ENCODE data around the gene VCPKMT.

DNA sequence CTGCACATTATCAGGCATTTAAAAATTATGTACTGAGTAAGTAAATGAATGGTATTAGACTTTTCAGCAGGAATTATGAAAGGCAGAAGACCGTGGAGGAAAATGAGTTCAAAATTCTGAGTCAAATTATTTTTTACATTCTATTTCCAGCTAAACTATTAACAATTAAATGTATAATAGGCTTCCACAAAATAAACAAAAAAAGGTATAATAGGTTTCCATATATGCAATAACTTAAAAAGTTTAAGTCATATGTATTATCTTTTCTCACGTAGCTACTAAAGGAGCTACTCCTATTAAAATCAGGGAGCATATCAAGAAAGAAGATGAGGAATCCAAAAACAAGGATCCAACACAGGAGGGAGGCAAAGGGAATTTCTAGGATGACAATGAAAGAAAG lies 11.4 kb upstream of the VCPKMT start:
- no peak for TF ChIP-seq CTCF (IDR thresholded peaks at IDR 0.05)
- TF ChIP-seq POLR2A (IDR thresholded peaks at IDR 0.05) = no peak

Data from adrenal gland (tissue), 5 donors.